Right lobe of liver (tissue), 4 donors: Measurements from ENCODE around the gene EOMES.

Experiments
- POLR2A ChIP-seq: fragments of 450-650 bp; IDR thresholded peaks from one replicate; pipeline ENCODE4 v1.6.1; 2017; ENCODE audit warnings: antibody characterized with exemption, mild to moderate bottlenecking
- TF ChIP-seq, protein P1 (sequence below), 4 donors: fragments of 200-600 bp in 3 of 4; fragments of 450-650 bp in 1 of 4; IDR thresholded peaks; one replicate each; pipeline versions ENCODE4 v1.5.1 to v1.8.0; 2016 to 2022; ENCODE audit warnings: antibody characterized with exemption in 4 of 4, mild to moderate bottlenecking in 2 of 4
- donor health status: DM: no; HTN: no; CAD: no.
- donor health status: DM: no; HTN: no; CAD: no.
- donor health status: DM: no; HTN: yes; CAD: no.

DNA sequence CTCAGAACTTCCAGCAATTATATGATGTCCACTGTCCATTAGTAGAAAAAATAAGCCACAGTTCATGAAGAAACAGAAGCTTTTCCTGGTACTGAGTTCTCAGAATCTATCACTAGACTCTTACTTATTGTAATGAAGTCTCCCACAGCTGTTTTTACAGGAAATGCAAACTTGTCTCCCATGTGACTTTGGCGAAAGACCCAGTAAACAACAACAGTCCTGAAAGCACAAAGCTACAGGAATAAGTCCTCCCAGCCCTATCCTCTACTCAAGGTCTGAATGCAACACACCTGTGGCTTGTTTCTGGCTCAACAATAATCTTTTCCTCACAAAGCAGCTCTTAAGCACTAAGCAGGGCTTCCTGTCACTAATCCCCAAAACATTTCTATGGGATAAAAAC is 55.9 kb downstream of the EOMES start:
- TF ChIP-seq, protein P1, sequence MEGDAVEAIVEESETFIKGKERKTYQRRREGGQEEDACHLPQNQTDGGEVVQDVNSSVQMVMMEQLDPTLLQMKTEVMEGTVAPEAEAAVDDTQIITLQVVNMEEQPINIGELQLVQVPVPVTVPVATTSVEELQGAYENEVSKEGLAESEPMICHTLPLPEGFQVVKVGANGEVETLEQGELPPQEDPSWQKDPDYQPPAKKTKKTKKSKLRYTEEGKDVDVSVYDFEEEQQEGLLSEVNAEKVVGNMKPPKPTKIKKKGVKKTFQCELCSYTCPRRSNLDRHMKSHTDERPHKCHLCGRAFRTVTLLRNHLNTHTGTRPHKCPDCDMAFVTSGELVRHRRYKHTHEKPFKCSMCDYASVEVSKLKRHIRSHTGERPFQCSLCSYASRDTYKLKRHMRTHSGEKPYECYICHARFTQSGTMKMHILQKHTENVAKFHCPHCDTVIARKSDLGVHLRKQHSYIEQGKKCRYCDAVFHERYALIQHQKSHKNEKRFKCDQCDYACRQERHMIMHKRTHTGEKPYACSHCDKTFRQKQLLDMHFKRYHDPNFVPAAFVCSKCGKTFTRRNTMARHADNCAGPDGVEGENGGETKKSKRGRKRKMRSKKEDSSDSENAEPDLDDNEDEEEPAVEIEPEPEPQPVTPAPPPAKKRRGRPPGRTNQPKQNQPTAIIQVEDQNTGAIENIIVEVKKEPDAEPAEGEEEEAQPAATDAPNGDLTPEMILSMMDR (IDR thresholded peaks at IDR 0.05) = no peak
- TF ChIP-seq POLR2A = no peak
